NCI-H460 (cell line): Measurements from ENCODE around the gene CNOT6L. TPM values are rescaled to one million over a fixed set of nuclear protein-coding genes. Genes with fewer than 3 reads are reported as not detected.
A peak's percentile ranks its signal among the peaks of the same experiment; 100 is the strongest.

Experiments used
- DNase-seq: peaks from one replicate; pipeline ENCODE4 v3.0.0-alpha.2; 2016; ENCODE audit warnings: low read depth; ENCODE audit errors: extremely low read depth
- total RNA-seq: library from RNA; depleted of rRNA; stranded (reverse); fragments of >200 nt; shearing (Covaris generic); gene quantifications from 2 replicates; pipeline ENCODE4 v1.2.3, GENCODE V29; 2014

CNOT6L gene
- total RNA-seq, 1 experiment from 2014 or later = 14.3 TPM

DNA sequence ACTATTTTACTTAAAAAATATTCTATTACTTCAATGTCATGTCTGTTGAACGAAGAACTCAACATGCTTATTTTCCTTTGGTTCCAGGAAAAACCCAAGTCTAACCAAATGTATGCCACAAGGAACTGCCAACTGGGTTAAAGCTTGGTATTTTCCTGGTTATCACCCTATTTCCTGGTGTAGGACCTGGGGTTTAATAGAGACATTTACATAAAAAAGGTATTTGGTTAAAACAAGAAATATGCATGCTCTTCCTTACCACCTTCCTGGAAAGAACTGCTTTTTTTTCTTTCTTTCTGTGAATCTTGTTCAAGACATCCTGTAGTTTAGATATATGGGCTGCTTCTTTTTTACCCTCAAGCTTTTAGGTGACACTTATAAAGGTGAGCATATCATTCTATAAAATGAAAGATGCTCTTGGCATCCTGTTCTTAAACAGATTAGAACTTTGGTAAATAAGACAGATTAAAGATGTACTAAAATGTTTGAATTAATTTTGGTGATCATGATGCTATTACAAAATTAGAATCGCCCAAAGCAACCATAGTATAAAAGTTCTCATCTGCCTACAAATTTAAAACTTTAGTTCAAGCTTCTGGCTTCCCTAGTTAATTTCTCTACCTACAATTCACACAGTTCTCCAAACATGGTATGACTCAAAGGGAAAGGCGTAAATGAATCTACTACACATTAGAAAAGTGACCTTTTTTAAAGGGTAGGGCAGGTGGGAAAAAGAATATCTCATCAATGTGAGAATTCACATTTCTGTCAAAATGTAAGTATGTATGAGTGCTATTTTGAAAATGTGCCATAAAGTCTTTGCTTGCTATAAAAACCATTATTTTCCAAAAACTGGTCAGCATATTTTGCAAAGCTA is 103.5 kb downstream of the CNOT6L start:
- no peak for DNase-seq

- no peak for DNase-seq
Observed at GRCh38 chr4:77714514-77714913, 104.7 kb downstream of the CNOT6L start.

DNA sequence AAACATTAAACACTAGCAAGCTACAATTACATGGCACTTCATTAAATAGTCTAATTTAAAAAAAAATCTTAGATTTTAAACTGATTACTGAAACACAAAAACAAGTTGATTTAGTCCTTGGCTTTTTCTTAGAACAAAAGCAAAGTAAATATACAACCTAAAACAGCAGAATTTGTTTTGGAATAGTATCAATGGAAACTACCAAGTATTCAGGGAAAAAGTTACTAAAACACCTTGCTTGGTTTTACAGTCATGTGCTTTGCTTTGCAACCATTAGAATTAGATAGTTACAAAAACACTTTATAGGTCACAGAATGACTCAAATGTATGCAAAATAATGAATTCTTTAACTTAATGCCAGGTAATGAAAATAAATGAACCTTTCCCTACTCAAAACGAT is 105.3 kb downstream of the CNOT6L start:
- no peak for DNase-seq

DNA sequence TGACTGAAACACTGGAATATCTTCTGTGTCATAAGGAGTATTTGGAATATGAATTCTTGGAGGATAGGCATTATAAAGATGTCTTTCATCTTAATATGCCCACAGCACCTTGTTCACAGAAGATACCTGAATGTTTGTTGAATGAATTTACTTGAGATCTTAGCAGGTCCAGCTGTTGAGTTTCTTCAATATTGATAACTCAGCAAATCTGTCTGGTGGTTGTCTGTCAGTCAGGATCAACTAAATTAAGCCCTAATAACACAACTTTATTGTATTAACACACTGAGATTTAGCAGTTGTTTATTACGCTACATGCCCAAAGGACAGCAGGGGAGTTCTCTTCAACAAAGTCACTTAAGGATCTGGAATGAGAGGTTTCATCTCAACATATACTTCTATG is 106.5 kb downstream of the CNOT6L start:
- no peak for DNase-seq

- no peak for DNase-seq
Observed at GRCh38 chr4:77711469-77711868, 107.7 kb downstream of the CNOT6L start.

- no peak for DNase-seq
Observed at GRCh38 chr4:77710684-77711083, 108.5 kb downstream of the CNOT6L start.

- no peak for DNase-seq
Observed at GRCh38 chr4:77710059-77710458, 109.1 kb downstream of the CNOT6L start.

- no peak for DNase-seq
Observed at GRCh38 chr4:77706717-77707116, 112.5 kb downstream of the CNOT6L start.

DNA sequence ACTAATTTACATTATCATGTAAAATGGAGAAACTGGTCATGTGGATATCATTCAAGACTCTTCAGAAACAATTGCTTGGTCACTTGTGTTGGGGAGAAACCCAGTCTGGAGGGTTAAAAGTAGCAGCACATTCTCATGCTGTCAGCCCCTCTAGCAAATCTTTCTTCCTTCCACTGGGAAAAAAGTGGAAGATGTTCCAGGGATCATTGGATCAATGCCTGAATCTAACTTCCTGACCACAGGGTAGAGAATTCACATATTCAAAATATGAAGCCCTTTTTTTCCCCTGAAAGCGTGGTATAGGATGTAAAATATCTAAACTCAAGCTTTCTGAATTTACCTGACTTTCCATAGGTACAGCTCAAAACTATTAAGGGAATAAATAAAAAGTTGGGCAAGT is 115.5 kb downstream of the CNOT6L start:
- DNase-seq = no peak

DNA sequence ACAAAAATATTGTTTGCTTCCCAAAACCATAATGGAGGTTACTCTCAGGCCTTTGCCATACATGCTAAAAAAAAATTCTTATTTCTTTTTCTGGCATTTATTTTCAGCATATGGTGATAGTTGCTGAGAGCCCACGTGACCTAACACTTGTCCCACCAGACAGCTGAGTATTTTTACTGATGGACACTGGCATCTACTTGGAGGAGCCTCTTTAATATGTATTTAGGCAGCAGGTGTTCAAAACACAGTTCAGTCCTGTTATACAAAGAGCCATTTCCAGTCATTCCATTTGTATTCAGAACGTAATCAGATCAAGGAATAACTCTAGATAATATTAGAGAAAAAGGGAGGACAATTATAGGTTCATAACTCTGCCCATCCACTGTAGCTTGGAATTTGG is 118.0 kb downstream of the CNOT6L start:
- DNase-seq = no peak

DNA sequence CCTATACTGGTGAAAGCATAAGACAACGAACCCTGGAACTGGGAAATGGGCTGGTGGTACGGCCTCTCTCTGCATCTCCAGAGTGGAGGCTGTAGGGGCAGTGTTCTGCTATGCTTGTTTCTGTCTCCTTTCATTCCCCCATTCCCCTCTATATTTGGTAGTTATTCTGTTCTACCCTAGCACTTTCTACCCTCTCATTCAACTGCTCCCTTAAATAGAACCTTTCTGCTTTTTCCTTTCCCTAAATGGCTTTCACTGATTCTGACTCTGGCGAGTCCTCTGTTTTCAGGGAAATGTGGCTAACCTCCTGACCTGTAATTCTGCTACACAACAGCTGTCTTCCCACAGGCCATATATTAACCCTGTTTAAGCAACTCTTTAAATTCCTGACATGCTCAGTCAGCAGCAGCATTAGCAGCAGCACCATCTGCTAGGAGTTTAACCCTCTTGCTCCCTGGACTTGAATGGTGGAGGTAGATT is 119.4 kb downstream of the CNOT6L start:
- DNase-seq = no peak

DNA sequence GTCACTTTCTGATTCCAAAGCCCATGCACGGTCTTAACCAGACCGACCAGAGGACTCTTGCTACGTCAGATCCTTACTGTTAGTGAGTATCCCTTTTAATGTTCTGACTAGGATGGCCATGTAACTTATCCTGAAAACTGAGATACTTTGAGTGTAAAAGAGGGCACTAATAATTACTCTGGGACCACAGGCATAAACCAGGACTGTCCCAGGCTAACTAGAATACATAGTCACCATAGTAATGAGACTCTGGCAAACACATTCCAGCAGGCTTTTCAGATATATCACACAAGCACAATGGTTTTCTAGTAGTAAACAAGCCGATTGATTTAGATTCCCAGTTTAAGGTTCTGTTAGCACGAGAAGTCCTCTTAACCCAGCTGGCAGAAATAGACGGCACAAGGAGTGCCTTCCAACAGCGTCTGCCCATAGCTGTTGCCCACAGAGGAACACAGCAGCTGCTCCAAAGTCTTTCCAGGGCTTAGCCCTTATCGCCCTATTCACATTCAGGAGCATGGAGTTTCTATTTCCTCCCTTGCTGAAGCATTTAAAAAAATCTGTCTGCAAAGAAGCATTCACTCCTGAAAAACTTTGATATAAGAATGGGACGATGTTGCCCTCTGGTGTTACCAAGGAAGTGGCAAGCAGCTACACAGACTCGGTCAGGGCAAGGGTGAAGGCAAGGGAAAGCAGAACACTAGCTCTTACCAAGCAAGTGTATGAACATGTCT is 121.1 kb downstream of the CNOT6L start:
- DNase-seq = peak; percentile 25

DNA sequence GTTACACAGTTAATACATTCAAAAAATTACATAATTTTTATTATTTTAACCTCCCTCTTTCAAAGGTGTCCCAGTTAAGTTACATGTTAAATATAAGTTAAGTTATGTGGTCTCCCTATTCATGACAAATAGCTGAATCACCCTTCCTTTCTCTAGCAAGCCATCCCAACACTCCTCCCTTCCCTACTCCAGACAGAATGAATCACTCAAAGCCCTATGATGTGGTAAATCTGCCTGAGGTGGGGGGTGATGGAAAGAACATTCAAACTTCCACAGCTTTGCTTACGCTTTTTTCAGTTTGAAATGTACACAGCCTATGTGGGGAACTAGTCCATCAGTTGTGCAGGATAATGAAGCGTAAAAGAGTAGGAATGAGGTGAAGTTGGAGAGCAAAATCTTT is 123.4 kb downstream of the CNOT6L start:
- peak; percentile 31 for DNase-seq

- DNase-seq = no peak
Observed at GRCh38 chr4:77692847-77693432, 126.2 kb downstream of the CNOT6L start.

- DNase-seq = no peak
Observed at GRCh38 chr4:77681792-77682191, 137.4 kb downstream of the CNOT6L start.

GRCh38 chr4:77676842-77677241 is 142.3 kb downstream of the CNOT6L start:
- DNase-seq = no peak

- DNase-seq = no peak
Observed at GRCh38 chr4:77671051-77671450, 148.1 kb downstream of the CNOT6L start.

GRCh38 chr4:77669946-77670590 is 149.1 kb downstream of the CNOT6L start:
- DNase-seq = no peak

- DNase-seq = no peak
Observed at GRCh38 chr4:77665381-77666069, 153.6 kb downstream of the CNOT6L start.
